Middle frontal gyrus (tissue), 1 donor: ENCODE data around the gene ALG12.
A peak's percentile ranks its signal among the peaks of the same experiment; 100 is the strongest.

ENCODE experiments used
- DNase-seq: peaks from one replicate; pipeline ENCODE4 v3.0.0-alpha.2; 2015; ENCODE audit warnings: low spot score; ENCODE audit errors: extremely low spot score

ALG12 gene

GRCh38 chr22:49913026-49913425, 5.2 kb downstream of the ALG12 start:
- DNase-seq = no peak

DNA sequence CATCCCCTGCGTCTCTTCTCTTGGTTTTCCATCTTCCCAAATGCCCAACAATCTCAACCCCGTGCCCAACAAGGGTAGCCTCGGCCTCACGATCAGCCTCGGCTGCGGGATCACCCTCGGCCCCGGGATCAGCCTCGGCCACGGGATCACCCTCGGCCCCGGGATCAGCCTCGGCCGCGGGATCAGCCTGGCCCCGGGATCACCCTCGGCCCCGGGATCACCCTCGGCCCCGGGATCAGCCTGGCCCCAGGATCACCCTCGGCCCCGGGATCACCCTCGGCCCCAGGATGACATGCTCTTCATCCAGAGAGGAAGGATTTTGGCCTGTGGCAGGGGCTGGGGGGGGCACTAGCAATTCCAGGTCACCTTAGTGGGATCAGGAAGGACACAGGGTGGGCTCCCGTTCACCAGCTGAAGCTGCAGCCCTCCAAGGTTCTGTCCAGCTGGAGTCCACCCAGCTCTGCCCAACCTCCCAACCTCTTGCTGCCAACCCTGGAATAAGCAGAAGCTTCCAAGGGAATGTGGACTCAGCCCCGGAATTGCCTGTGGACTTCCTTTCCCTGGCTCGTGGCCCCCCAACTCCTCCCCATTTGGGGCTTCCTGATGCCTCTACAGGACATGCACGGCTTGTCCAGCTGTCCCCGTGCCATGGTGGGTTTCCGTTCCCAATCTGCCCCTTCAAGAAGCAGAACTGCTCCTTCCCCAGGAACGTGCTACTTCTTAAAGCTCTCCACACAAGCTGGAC, 6.2 kb downstream of the ALG12 start:
- DNase-seq = no peak

DNA sequence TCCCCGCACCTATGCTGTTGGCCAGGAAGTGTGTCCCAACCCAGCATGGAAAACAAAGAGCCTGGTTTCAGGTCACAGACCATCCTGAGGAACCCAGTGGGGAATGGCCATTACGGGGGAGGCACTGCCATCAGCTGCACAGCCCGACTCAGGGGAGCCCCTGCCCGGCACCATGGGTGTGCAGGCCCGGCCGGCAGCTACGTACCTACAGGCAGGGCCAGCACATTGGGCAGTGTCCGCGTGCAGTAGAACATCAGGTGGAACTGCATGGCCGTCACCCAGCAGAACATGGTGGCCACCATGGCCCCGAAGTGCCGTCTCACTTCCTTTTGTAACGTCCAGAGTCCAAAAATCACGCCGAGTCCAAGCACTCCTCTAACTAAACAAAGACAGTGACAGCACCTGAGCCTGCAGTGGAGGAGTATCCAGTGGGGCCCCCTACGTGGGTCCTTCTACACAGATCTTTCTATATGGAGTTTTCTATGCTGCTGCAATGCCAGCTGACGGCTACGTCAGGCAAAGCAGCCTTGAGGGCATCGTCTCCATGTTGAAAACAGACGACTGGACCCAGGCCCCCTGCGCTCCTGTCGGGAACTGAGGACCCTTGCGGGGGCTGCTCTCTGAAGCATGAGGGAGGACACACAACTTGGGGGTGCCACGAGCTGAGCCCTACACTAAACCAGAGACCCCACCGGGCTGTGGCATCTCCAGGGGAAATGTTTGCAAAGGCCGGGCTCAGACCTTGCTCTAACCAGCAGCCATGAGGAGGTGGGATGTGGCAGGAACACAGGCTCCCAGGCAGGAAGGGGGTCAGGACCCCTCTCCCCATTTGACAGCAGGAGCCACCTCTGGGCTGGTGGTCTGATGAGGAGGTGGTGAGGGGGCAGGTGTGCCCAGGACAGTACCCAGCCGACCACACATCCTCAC, 7.7 kb downstream of the ALG12 start:
- no peak for DNase-seq

GRCh38 chr22:49909476-49910205, 8.6 kb downstream of the ALG12 start:
- no peak for DNase-seq

- no peak for DNase-seq
Measured at GRCh38 chr22:49907807-49908206, 10.4 kb downstream of the ALG12 start.

- DNase-seq = no peak
Measured at GRCh38 chr22:49906799-49907290, 11.4 kb downstream of the ALG12 start.

- DNase-seq = no peak
Measured at GRCh38 chr22:49906071-49906798, 12.0 kb downstream of the ALG12 start.

GRCh38 chr22:49905465-49905864, 12.8 kb downstream of the ALG12 start:
- DNase-seq = no peak

DNA sequence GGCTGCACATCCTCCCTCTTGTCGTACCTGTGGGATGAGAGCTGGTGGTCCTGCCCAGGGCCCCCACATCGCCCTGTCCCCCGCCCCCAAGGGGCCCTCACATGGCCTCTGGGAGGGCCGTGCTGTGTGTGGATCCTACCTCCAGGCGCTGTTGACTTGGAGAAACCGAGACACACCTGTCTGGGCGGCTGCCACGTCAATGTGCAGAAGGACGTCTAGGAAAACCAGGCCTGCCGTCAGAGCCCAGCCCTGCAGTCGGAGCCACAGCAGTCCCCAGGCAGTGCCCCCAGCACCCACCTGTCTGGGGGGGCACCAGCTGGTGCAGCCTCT, 14.2 kb downstream of the ALG12 start:
- no peak for DNase-seq

DNA sequence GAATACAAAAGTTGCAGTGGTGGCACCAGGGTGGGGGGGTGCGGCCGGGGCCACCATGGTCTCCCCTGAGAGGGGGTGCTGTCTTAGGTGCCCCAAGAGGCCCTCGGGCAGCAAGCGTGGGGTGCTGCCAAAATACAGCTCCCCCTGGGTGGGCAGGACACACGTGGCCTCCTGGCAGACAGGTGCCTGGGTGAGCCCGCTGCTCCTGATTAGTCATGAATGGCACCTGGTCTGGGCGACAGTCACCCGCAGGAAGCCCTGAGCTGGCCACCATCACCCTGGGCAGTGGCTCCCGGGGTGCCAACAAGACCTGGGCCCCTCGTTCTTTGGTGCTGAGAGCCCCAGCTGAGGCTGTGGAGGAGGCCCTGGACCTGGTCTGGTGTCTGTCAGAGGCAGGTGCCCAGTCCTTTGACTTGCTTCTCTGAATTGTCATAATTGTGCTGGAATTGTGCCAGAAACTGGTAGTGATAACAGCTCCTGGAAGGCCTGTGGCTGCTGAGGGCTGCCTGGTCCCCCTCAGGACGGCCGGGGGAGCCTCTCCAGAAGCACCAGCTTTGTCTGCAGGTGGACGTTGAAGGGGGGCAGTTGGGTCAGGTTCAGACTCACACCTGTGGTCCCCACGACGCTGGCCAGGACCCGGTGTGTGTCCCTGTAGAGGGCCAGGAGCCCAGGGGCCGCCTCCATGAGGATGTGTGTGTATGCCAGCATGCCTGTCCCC, 14.8 kb downstream of the ALG12 start:
- no peak for DNase-seq

DNA sequence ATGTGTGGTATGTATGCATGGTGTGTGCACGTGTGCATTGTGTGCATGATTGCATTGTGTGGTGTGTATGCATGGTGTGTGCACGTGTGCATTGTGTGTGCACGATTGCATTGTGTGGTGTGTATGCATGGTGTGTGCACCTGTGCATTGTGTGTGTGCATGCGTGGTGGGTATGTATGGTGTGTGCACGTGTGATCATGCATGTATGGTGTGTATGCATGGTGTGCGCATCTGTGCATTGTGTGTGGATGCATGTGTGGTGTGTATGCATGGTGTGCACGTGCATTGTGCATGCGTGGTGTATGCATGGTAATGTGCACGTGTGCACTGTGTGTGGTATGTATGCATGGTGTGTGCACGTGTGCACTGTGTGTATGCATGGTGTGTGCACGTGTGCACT, 16.8 kb downstream of the ALG12 start:
- no peak for DNase-seq

DNA sequence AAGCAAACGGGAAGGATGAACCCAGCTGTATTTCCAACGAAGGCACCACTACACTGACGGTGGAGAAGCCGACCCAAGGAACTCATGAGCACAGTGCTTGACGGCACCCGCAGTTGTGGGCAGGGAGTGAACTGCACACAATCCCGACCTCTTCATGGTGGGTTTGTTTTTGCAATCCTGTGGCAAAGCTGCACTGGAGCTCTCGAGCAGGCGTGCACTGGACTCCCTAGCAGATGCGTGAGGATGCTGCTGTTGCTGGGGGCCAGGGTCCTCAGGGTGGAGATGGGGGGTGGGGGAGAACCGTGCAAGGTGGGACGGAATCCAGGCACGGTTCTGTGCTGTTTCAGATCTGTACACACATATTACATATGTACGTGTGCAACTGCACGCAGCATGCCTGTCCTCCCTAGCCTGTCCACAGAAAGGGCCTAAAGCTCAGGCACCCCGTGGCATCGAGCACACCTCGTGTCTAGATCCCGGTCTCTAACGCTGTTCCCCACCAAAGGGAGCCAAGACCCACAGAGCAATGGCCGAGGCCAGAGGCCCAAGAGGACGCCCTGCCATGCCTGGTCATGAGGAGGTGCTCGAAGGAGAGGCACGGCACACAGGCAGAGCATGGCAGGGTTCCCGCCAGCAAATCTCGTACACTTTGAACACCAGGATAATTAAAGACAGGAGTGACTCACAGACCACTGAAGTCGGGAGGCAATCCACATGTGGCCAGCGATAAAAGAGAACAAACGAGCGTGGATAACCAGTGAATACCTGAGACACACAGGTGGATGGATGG, 17.6 kb downstream of the ALG12 start:
- DNase-seq = no peak

- no peak for DNase-seq
Measured at GRCh38 chr22:49899530-49899929, 18.7 kb downstream of the ALG12 start.

- DNase-seq = no peak
Measured at GRCh38 chr22:49897015-49897684, 21.1 kb downstream of the ALG12 start.

- no peak for DNase-seq
Measured at GRCh38 chr22:49896201-49896600, 22.0 kb downstream of the ALG12 start.

- DNase-seq = no peak
Measured at GRCh38 chr22:49894322-49895054, 23.8 kb downstream of the ALG12 start.

GRCh38 chr22:49893025-49893424, 25.2 kb downstream of the ALG12 start:
- no peak for DNase-seq

- DNase-seq = peak; percentile 15
Measured at GRCh38 chr22:49892226-49892899, 25.9 kb downstream of the ALG12 start.
